GM21423 (cell line): Measurements from ENCODE around the gene UBASH3B.

ENCODE experiments used
- ATAC-seq: cut with Tn5 transposase; IDR thresholded peaks from one replicate; pipeline ENCODE4 v1.9.1; 2021; ENCODE audit warnings: mild to moderate bottlenecking, moderate library complexity; ENCODE audit not compliant: unreplicated experiment

Gene UBASH3B

GRCh38 chr11:122706291-122707088 lies 51.0 kb downstream of the UBASH3B start:
- ATAC-seq, result no peak

- no peak for ATAC-seq
Measured at GRCh38 chr11:122707111-122707510, 51.6 kb downstream of the UBASH3B start.

- no peak for ATAC-seq
Measured at GRCh38 chr11:122707901-122708300, 52.4 kb downstream of the UBASH3B start.

GRCh38 chr11:122709039-122709760 lies 53.7 kb downstream of the UBASH3B start:
- ATAC-seq, result no peak

- ATAC-seq, result no peak
Measured at GRCh38 chr11:122711362-122711761, 55.8 kb downstream of the UBASH3B start.

GRCh38 chr11:122711831-122712381 lies 56.4 kb downstream of the UBASH3B start:
- no peak for ATAC-seq

- ATAC-seq, result no peak
Measured at GRCh38 chr11:122714004-122714403, 58.5 kb downstream of the UBASH3B start.

GRCh38 chr11:122714484-122714883 lies 59.0 kb downstream of the UBASH3B start:
- ATAC-seq, result no peak

- ATAC-seq, result no peak
Measured at GRCh38 chr11:122715548-122716440, 60.3 kb downstream of the UBASH3B start.

GRCh38 chr11:122717264-122717867 lies 61.8 kb downstream of the UBASH3B start:
- peak; percentile 87 for ATAC-seq

- ATAC-seq, result no peak
Measured at GRCh38 chr11:122720107-122720881, 64.8 kb downstream of the UBASH3B start.

- ATAC-seq, result no peak
Measured at GRCh38 chr11:122721201-122721963, 65.9 kb downstream of the UBASH3B start.

GRCh38 chr11:122721964-122722266 lies 66.4 kb downstream of the UBASH3B start:
- ATAC-seq, result no peak

- ATAC-seq, result no peak
Measured at GRCh38 chr11:122723106-122723505, 67.6 kb downstream of the UBASH3B start.

- ATAC-seq, result no peak
Measured at GRCh38 chr11:122723576-122723975, 68.1 kb downstream of the UBASH3B start.

- ATAC-seq, result no peak
Measured at GRCh38 chr11:122724520-122724919, 69.0 kb downstream of the UBASH3B start.

- ATAC-seq, result no peak
Measured at GRCh38 chr11:122726028-122726427, 70.5 kb downstream of the UBASH3B start.

- peak; percentile 69 for ATAC-seq
Measured at GRCh38 chr11:122727101-122727929, 71.8 kb downstream of the UBASH3B start.
